Lower leg skin (tissue), 3 donors: ENCODE data around the gene TBRG4.

Experiments
- CTCF ChIP-seq, 3 donors: fragments of 450-650 bp; IDR thresholded peaks; one replicate each; pipeline ENCODE4 v1.5.1; 2016; ENCODE audit warnings: antibody characterized with exemption in 3 of 3, mild to moderate bottlenecking in 3 of 3, moderate library complexity in 2 of 3
- POLR2A ChIP-seq, 2 donors: fragments of 450-650 bp; IDR thresholded peaks; one replicate each; pipeline ENCODE4 v1.6.1; 2016 to 2017; ENCODE audit warnings: antibody characterized with exemption in 2 of 2, mild to moderate bottlenecking in 1 of 2, moderate library complexity in 1 of 2

GRCh38 chr7:45129906-45130305 is 18.4 kb upstream of the TBRG4 start:
- TF ChIP-seq CTCF (IDR thresholded peaks at IDR 0.05) = no peak
- no peak for TF ChIP-seq POLR2A (IDR thresholded peaks at IDR 0.05)
